ENCODE results near the gene GRID1. TPM values are rescaled to one million over a fixed set of nuclear protein-coding genes. Genes with fewer than 3 reads are reported as not detected.

Gene GRID1
- total and polyA plus RNA-seq, 7 experiments from 2014 or later: not detected

- Histone ChIP-seq H3K9me3 (ENCODE audit: control insufficient read depth in 2 of 3, low read length in 3 of 3) (no peaks in the 10 kb centered on the region), H3K4me1 (ENCODE audit: control insufficient read depth in 2 of 2, insufficient read depth in 2 of 2, low read length in 2 of 2) (no peaks in the 10 kb centered on the region), H3K36me3 (ENCODE audit: control insufficient read depth in 2 of 3, insufficient read depth in 3 of 3, low read length in 3 of 3) (no peaks in the 10 kb centered on the region), H3K27me3 (ENCODE audit: control insufficient read depth in 2 of 2, insufficient read depth in 2 of 2, low read length in 2 of 2) (no peaks in the 10 kb centered on the region), H3K27ac (ENCODE audit: low read depth, low read length) (no peak overlapping the region), H3K4me3 (ENCODE audit: low read length) (no peak overlapping the region)
- CTCF ChIA-PET: no interaction called here
- Mint-ChIP-seq H3K9me3 (no peaks in the 10 kb centered on the region), H3K36me3 (no peaks in the 10 kb centered on the region), H3K4me3 (no peak overlapping the region), H3K27me3 (peaks cover 0 to 62% (median 22%) of the 10 kb centered on the region in 5 donors), H3K4me1 (peaks cover 0 to 2% (median 0%) of the 10 kb centered on the region in 7 donors), H3K27ac (no peak overlapping the region)
- POLR2A ChIA-PET: no interaction called here
- DNase-seq (no peak), ATAC-seq (no peak)
- intact Hi-C loops (cut with micrococcal nuclease): no loop called here
Measured at GRCh38 chr10:86192147-86192546, 174.4 kb downstream of the GRID1 start.

GRCh38 chr10:86191686-86192085 lies 174.9 kb downstream of the GRID1 start:
- H3K27ac Mint-ChIP-seq: no peak overlapping the region
- peaks cover 0 to 2% (median 0%) of the 10 kb centered on the region in 7 donors for H3K4me1 Mint-ChIP-seq
- H3K4me3 ChIP-seq (ENCODE audit: low read length): no peak overlapping the region
- H3K4me3 Mint-ChIP-seq: no peak overlapping the region
- H3K9me3 ChIP-seq (ENCODE audit: control insufficient read depth in 2 of 3, low read length in 3 of 3): no peaks in the 10 kb centered on the region
- intact Hi-C loops (cut with micrococcal nuclease): no loop called here
- no peaks in the 10 kb centered on the region for H3K36me3 Mint-ChIP-seq
- H3K27ac ChIP-seq (ENCODE audit: low read depth, low read length): no peak overlapping the region
- CTCF ChIA-PET: no interaction called here
- POLR2A ChIA-PET: no interaction called here
- no peaks in the 10 kb centered on the region for H3K4me1 ChIP-seq (ENCODE audit: control insufficient read depth in 2 of 2, insufficient read depth in 2 of 2, low read length in 2 of 2)
- no peaks in the 10 kb centered on the region for H3K27me3 ChIP-seq (ENCODE audit: control insufficient read depth in 2 of 2, insufficient read depth in 2 of 2, low read length in 2 of 2)
- ATAC-seq (no peak), DNase-seq (no peak)
- H3K9me3 Mint-ChIP-seq: no peaks in the 10 kb centered on the region
- peaks cover under 1 to 62% (median 22%) of the 10 kb centered on the region in 5 donors for H3K27me3 Mint-ChIP-seq
- no peaks in the 10 kb centered on the region for H3K36me3 ChIP-seq (ENCODE audit: control insufficient read depth in 2 of 3, insufficient read depth in 3 of 3, low read length in 3 of 3)

- POLR2A ChIA-PET: no interaction called here
- no peak overlapping the region for H3K27ac Mint-ChIP-seq
- CTCF ChIA-PET: no interaction called here
Measured at GRCh38 chr10:86191166-86191565, 175.4 kb downstream of the GRID1 start.

GRCh38 chr10:86190291-86190690 lies 176.3 kb downstream of the GRID1 start:
- CTCF ChIA-PET: no interaction called here
- no peak overlapping the region for H3K4me3 Mint-ChIP-seq
- no peaks in the 10 kb centered on the region for H3K36me3 Mint-ChIP-seq
- H3K9me3 Mint-ChIP-seq: peaks cover 0 to 4% (median 0%) of the 10 kb centered on the region in 11 donors
- Histone ChIP-seq H3K36me3 (ENCODE audit: control insufficient read depth in 2 of 3, insufficient read depth in 3 of 3, low read length in 3 of 3) (no peaks in the 10 kb centered on the region), H3K27ac (ENCODE audit: low read depth, low read length) (no peak overlapping the region), H3K4me1 (ENCODE audit: control insufficient read depth in 2 of 2, insufficient read depth in 2 of 2, low read length in 2 of 2) (no peaks in the 10 kb centered on the region), H3K9me3 (ENCODE audit: control insufficient read depth in 2 of 3, low read length in 3 of 3) (no peaks in the 10 kb centered on the region), H3K27me3 (ENCODE audit: control insufficient read depth in 2 of 2, insufficient read depth in 2 of 2, low read length in 2 of 2) (no peaks in the 10 kb centered on the region), H3K4me3 (ENCODE audit: low read length) (no peak overlapping the region)
- DNase-seq (no peak), ATAC-seq (no peak)
- intact Hi-C loops (cut with micrococcal nuclease): no loop called here
- POLR2A ChIA-PET: no interaction called here
- no peaks in the 10 kb centered on the region for H3K4me1 Mint-ChIP-seq
- H3K27ac Mint-ChIP-seq: no peak overlapping the region
- H3K27me3 Mint-ChIP-seq: peaks cover 8 to 64% (median 22%) of the 10 kb centered on the region in 5 donors

More at GRCh38 chr10:86191166-86191565, 175.4 kb downstream of the GRID1 start:
- ATAC-seq (no peak), DNase-seq (no peak)
- no peak overlapping the region for H3K4me3 Mint-ChIP-seq
- intact Hi-C loops (cut with micrococcal nuclease): no loop called here
- no peak overlapping the region for H3K4me3 ChIP-seq (ENCODE audit: low read length)
- peaks cover 0 to 2% (median 0%) of the 10 kb centered on the region in 7 donors for H3K4me1 Mint-ChIP-seq
- peaks cover 0 to 1% (median 0%) of the 10 kb centered on the region in 11 donors for H3K9me3 Mint-ChIP-seq
- no peaks in the 10 kb centered on the region for H3K4me1 ChIP-seq (ENCODE audit: control insufficient read depth in 2 of 2, insufficient read depth in 2 of 2, low read length in 2 of 2)
- H3K27me3 Mint-ChIP-seq: peaks cover 6 to 62% (median 22%) of the 10 kb centered on the region in 5 donors
- H3K36me3 ChIP-seq (ENCODE audit: control insufficient read depth in 2 of 3, insufficient read depth in 3 of 3, low read length in 3 of 3): no peaks in the 10 kb centered on the region
- H3K27me3 ChIP-seq (ENCODE audit: control insufficient read depth in 2 of 2, insufficient read depth in 2 of 2, low read length in 2 of 2): no peaks in the 10 kb centered on the region
- H3K27ac ChIP-seq (ENCODE audit: low read depth, low read length): no peak overlapping the region
- H3K9me3 ChIP-seq (ENCODE audit: control insufficient read depth in 2 of 3, low read length in 3 of 3): no peaks in the 10 kb centered on the region
- no peaks in the 10 kb centered on the region for H3K36me3 Mint-ChIP-seq

GRCh38 chr10:86189891-86190290 lies 176.7 kb downstream of the GRID1 start:
- H3K36me3 ChIP-seq (ENCODE audit: control insufficient read depth in 2 of 3, insufficient read depth in 3 of 3, low read length in 3 of 3): no peaks in the 10 kb centered on the region
- H3K9me3 ChIP-seq (ENCODE audit: control insufficient read depth in 2 of 3, low read length in 3 of 3): no peaks in the 10 kb centered on the region
- Mint-ChIP-seq H3K4me1 (no peaks in the 10 kb centered on the region), H3K36me3 (no peaks in the 10 kb centered on the region), H3K27ac (no peak overlapping the region), H3K27me3 (peaks cover 10 to 61% (median 22%) of the 10 kb centered on the region in 5 donors), H3K9me3 (peaks cover 0 to 4% (median 0%) of the 10 kb centered on the region in 11 donors), H3K4me3 (no peak overlapping the region)
- H3K4me3 ChIP-seq (ENCODE audit: low read length): no peak overlapping the region
- no peaks in the 10 kb centered on the region for H3K4me1 ChIP-seq (ENCODE audit: control insufficient read depth in 2 of 2, insufficient read depth in 2 of 2, low read length in 2 of 2)
- no peak overlapping the region for H3K27ac ChIP-seq (ENCODE audit: low read depth, low read length)
- intact Hi-C loops (cut with micrococcal nuclease): no loop called here
- DNase-seq (no peak), ATAC-seq (no peak)
- ChIA-PET POLR2A (no interaction called here), CTCF (no interaction called here)
- H3K27me3 ChIP-seq (ENCODE audit: control insufficient read depth in 2 of 2, insufficient read depth in 2 of 2, low read length in 2 of 2): no peaks in the 10 kb centered on the region

- Mint-ChIP-seq H3K27ac (no peak overlapping the region), H3K36me3 (no peaks in the 10 kb centered on the region), H3K4me3 (no peak overlapping the region), H3K27me3 (peaks cover 15 to 57% (median 22%) of the 10 kb centered on the region in 5 donors), H3K9me3 (peaks cover 0 to 4% (median 0%) of the 10 kb centered on the region in 11 donors), H3K4me1 (no peaks in the 10 kb centered on the region)
- DNase-seq (no peak), ATAC-seq (no peak)
- intact Hi-C loops (cut with micrococcal nuclease): no loop called here
- ChIA-PET POLR2A (no interaction called here), CTCF (no interaction called here)
- H3K36me3 ChIP-seq (ENCODE audit: control insufficient read depth in 2 of 3, insufficient read depth in 3 of 3, low read length in 3 of 3): no peaks in the 10 kb centered on the region
- no peaks in the 10 kb centered on the region for H3K27me3 ChIP-seq (ENCODE audit: control insufficient read depth in 2 of 2, insufficient read depth in 2 of 2, low read length in 2 of 2)
- no peak overlapping the region for H3K4me3 ChIP-seq (ENCODE audit: low read length)
- H3K4me1 ChIP-seq (ENCODE audit: control insufficient read depth in 2 of 2, insufficient read depth in 2 of 2, low read length in 2 of 2): no peaks in the 10 kb centered on the region
- no peak overlapping the region for H3K27ac ChIP-seq (ENCODE audit: low read depth, low read length)
- H3K9me3 ChIP-seq (ENCODE audit: control insufficient read depth in 2 of 3, low read length in 3 of 3): no peaks in the 10 kb centered on the region
Measured at GRCh38 chr10:86188796-86189558, 177.6 kb downstream of the GRID1 start.

GRCh38 chr10:86188326-86188725 lies 178.3 kb downstream of the GRID1 start:
- Histone ChIP-seq H3K36me3 (ENCODE audit: control insufficient read depth in 2 of 3, insufficient read depth in 3 of 3, low read length in 3 of 3) (no peaks in the 10 kb centered on the region), H3K27ac (ENCODE audit: low read depth, low read length) (no peak overlapping the region), H3K9me3 (ENCODE audit: control insufficient read depth in 2 of 3, low read length in 3 of 3) (no peaks in the 10 kb centered on the region), H3K27me3 (ENCODE audit: control insufficient read depth in 2 of 2, insufficient read depth in 2 of 2, low read length in 2 of 2) (no peaks in the 10 kb centered on the region), H3K4me1 (ENCODE audit: control insufficient read depth in 2 of 2, insufficient read depth in 2 of 2, low read length in 2 of 2) (no peaks in the 10 kb centered on the region), H3K4me3 (ENCODE audit: low read length) (no peak overlapping the region)
- H3K27me3 Mint-ChIP-seq: peaks cover 17 to 51% (median 22%) of the 10 kb centered on the region in 5 donors
- no peak overlapping the region for H3K4me3 Mint-ChIP-seq
- ChIA-PET CTCF (no interaction called here), POLR2A (no interaction called here)
- no peak overlapping the region for H3K27ac Mint-ChIP-seq
- no peaks in the 10 kb centered on the region for H3K36me3 Mint-ChIP-seq
- ATAC-seq (no peak), DNase-seq (no peak)
- no peaks in the 10 kb centered on the region for H3K4me1 Mint-ChIP-seq
- intact Hi-C loops (cut with micrococcal nuclease): no loop called here
- peaks cover 0 to 4% (median 0%) of the 10 kb centered on the region in 11 donors for H3K9me3 Mint-ChIP-seq
